K562 (cell line): ENCODE results near the gene SYNPR. TPM values are rescaled to one million over a fixed set of nuclear protein-coding genes. Genes with fewer than 3 reads are reported as not detected.

Experiments
- ATAC-seq: fragments of 200-7000 bp; cut with Tn5 transposase; 3 replicates; pipeline ENCODE4 v1.9.1; 2020; ENCODE audit warnings: moderate library complexity
- BruUV-seq: library from RNA; stranded (reverse); fragments of 400-500 nt; replicated peaks from 2 replicates; lab custom pipeline; 2021; lab: Mats Ljungman, UMichigan
- CTCF ChIA-PET: fragments of 300-600 bp; formaldehyde crosslinking; extraction: SDS; loops from one replicate; lab custom pipeline; 2021; ENCODE audit warnings: low intra/inter-chr PET ratio; lab: Yijun Ruan, JAX
- POLR2A ChIA-PET: fragments of 300-600, 350-650 bp; sonication (Branson Sonifier 250); formaldehyde crosslinking; extraction: SDS; loops from one replicate; lab custom pipeline; 2021; ENCODE audit warnings: antibody characterized with exemption, inconsistent platforms; lab: Yijun Ruan, JAX
- DNase-seq, 4 experiments: peaks; one replicate each; pipeline versions ENCODE4 v3.0.0 to v3.0.0-alpha.2; 2011 to 2018; ENCODE audit warnings: low spot score in 3 of 4, mixed read lengths in 3 of 4; ENCODE audit errors: extremely low read depth in 1 of 4
- FAIRE-seq: peaks from 2 replicates; lab custom pipeline; 2011; peaks lifted over from hg19 to GRCh38; lab: Jason Lieb, UNC
- H2AFZ ChIP-seq: 2 replicates; pipeline ENCODE4 v1.6.0; 2011; ENCODE audit warnings: low read depth, low read length, control low read depth, inconsistent platforms
- H3K27ac ChIP-seq: fragments of 200-600 bp; 3 replicates; pipeline ENCODE4 v1.8.0; 2011; ENCODE audit warnings: low read depth, mild to moderate bottlenecking, control low read depth, inconsistent platforms, low read length, moderate library complexity, mixed read lengths; ENCODE audit errors: extremely low read depth
- H3K27me3 ChIP-seq, 2 experiments: fragments of 300-600 bp in 1 of 2; 2 replicates in 1 of 2; 3 replicates in 1 of 2; pipeline versions ENCODE4 v1.6.0 to v1.8.0; 2011; ENCODE audit warnings: inconsistent platforms in 2 of 2, low read length in 2 of 2, mild to moderate bottlenecking in 1 of 2, mixed read lengths in 1 of 2, moderate library complexity in 1 of 2; ENCODE audit not compliant: control insufficient read depth in 2 of 2, insufficient read depth in 2 of 2
- H3K36me3 ChIP-seq: fragments of 300-600 bp; 3 replicates; pipeline ENCODE4 v1.8.0; 2011; ENCODE audit warnings: mild to moderate bottlenecking, low read length, inconsistent platforms; ENCODE audit not compliant: control insufficient read depth, insufficient read depth
- H3K4me1 ChIP-seq, 2 experiments: fragments of 200-600 bp in 1 of 2; replicated peaks in 1 of 2; 2 replicates in 1 of 2; 3 replicates in 1 of 2; pipeline versions ENCODE4 v1.5.1 to v1.8.0; 2011; ENCODE audit warnings: inconsistent platforms in 2 of 2, low read length in 2 of 2, mild to moderate bottlenecking in 1 of 2, mixed read lengths in 1 of 2, moderate library complexity in 1 of 2; ENCODE audit not compliant: control insufficient read depth in 2 of 2, insufficient read depth in 2 of 2
- H3K4me2 ChIP-seq: 2 replicates; pipeline ENCODE4 v1.6.1; 2011; ENCODE audit warnings: low read length, control low read depth, inconsistent platforms, mixed read lengths; ENCODE audit not compliant: insufficient read depth
- H3K4me3 ChIP-seq: fragments of 200-600 bp; sonication (generic), shearing (Covaris generic); 2 replicates; pipeline ENCODE4 v1.5.1; 2016; ENCODE audit warnings: control low read depth, inconsistent platforms
- H3K79me2 ChIP-seq: fragments of 200-600 bp; 3 replicates; pipeline ENCODE4 v1.8.0; 2011; ENCODE audit warnings: low read length, inconsistent platforms; ENCODE audit not compliant: control insufficient read depth, insufficient read depth
- H3K9ac ChIP-seq, 2 experiments: 2 replicates each; pipeline versions ENCODE4 v1.6.0 to v1.6.1; 2011; ENCODE audit warnings: low read depth in 2 of 2, low read length in 2 of 2, control low read depth in 1 of 2, inconsistent platforms in 1 of 2, mild to moderate bottlenecking in 1 of 2, mixed read lengths in 1 of 2; ENCODE audit not compliant: insufficient read depth in 1 of 2
- H3K9me1 ChIP-seq: one replicate; pipeline ENCODE4 v1.6.0; 2011; ENCODE audit warnings: inconsistent platforms, mild to moderate bottlenecking, low read length, moderate library complexity; ENCODE audit not compliant: control insufficient read depth, insufficient read depth
- H3K9me3 ChIP-seq: replicated peaks from 2 replicates; pipeline ENCODE4 v1.5.1; 2011; ENCODE audit warnings: low read depth, low read length, inconsistent platforms; ENCODE audit not compliant: control insufficient read depth, insufficient read depth
- H4K20me1 ChIP-seq: replicated peaks from 2 replicates; pipeline ENCODE4 v1.6.1; 2011; ENCODE audit warnings: low read length, inconsistent platforms, mixed read lengths; ENCODE audit not compliant: control insufficient read depth, insufficient read depth
- DIDO1 ChIP-seq: fragments of 450-650 bp; IDR thresholded peaks from 2 replicates; pipeline ENCODE4 v1.6.1; 2016; ENCODE audit warnings: low read depth, missing biosample characterization, missing genetic modification characterization
- E2F5 ChIP-seq: sonication (generic); formaldehyde crosslinking; IDR thresholded peaks from 2 replicates; pipeline ENCODE4 v1.8.0; 2022; ENCODE audit warnings: mild to moderate bottlenecking, missing genetic modification reagents
- HDAC8 ChIP-seq: fragments of 450-650 bp; IDR thresholded peaks from 2 replicates; pipeline ENCODE4 v1.6.1; 2016; ENCODE audit warnings: mild to moderate bottlenecking, missing genetic modification characterization, moderate library complexity, missing compliant biosample characterization
- HNRNPL ChIP-seq: fragments of 200-400 bp; formaldehyde crosslinking; IDR thresholded peaks from 2 replicates; pipeline ENCODE4 v1.6.1; 2017; ENCODE audit warnings: low read depth, mild to moderate bottlenecking, low read length
- ILK ChIP-seq: fragments of 450-650 bp; IDR thresholded peaks from 2 replicates; pipeline ENCODE4 v1.6.1; 2016; ENCODE audit warnings: missing genetic modification characterization, low read depth, mild to moderate bottlenecking, missing compliant biosample characterization, moderate library complexity, borderline replicate concordance
- KLF13 ChIP-seq: fragments of 450-650 bp; IDR thresholded peaks from 2 replicates; pipeline ENCODE4 v1.6.1; 2016; ENCODE audit warnings: missing genetic modification characterization, low read depth, mild to moderate bottlenecking, missing compliant biosample characterization, moderate library complexity, borderline replicate concordance
- MCM2 ChIP-seq: fragments of 450-650 bp; IDR thresholded peaks from 2 replicates; pipeline ENCODE4 v1.6.1; 2017; ENCODE audit warnings: low read depth, mild to moderate bottlenecking
- MXI1 ChIP-seq: IDR thresholded peaks from 2 replicates; pipeline ENCODE4 v1.6.1; 2011; ENCODE audit warnings: low read depth, mild to moderate bottlenecking, improper control_type of control experiment, low read length
- PTRF ChIP-seq: fragments of 450-650 bp; IDR thresholded peaks from 2 replicates; pipeline ENCODE4 v1.6.1; 2016; ENCODE audit warnings: mild to moderate bottlenecking, missing genetic modification characterization, missing compliant biosample characterization
- RUNX1 ChIP-seq: sonication (generic); IDR thresholded peaks from 2 replicates; pipeline ENCODE4 v1.6.1; 2016; ENCODE audit warnings: antibody characterized with exemption, low read depth
- SRSF7 ChIP-seq: fragments of 200-400 bp; formaldehyde crosslinking; optimal IDR thresholded peaks from 2 replicates; pipeline ENCODE3; 2017; ENCODE audit warnings: mild to moderate bottlenecking, low read depth, low read length
- TRIM24 ChIP-seq, 2 experiments: fragments of 450-650 bp; IDR thresholded peaks; 2 replicates each; pipeline ENCODE4 v1.6.1; 2016
- ZNF57 ChIP-seq: fragments of 450-650 bp; formaldehyde crosslinking; IDR thresholded peaks from 2 replicates; pipeline ENCODE4 v1.4.0; 2020; ENCODE audit warnings: mild to moderate bottlenecking, moderate library complexity
- ZNF584 ChIP-seq: fragments of 200-800 bp; sonication (Bioruptor generic); IDR thresholded peaks from 2 replicates; pipeline ENCODE4 v1.6.1; 2016; ENCODE audit warnings: low read depth, mild to moderate bottlenecking, missing genetic modification characterization, missing compliant biosample characterization
- ZNF586 ChIP-seq: fragments of 450-650 bp; formaldehyde crosslinking; conservative IDR thresholded peaks from 2 replicates; pipeline ENCODE4 v1.4.0; 2020; ENCODE audit warnings: mild to moderate bottlenecking, moderate library complexity
- ZNF778 ChIP-seq: fragments of 450-650 bp; formaldehyde crosslinking; IDR thresholded peaks from 2 replicates; pipeline ENCODE4 v1.4.0; 2020; ENCODE audit warnings: mild to moderate bottlenecking, moderate library complexity
- WGBS: fragments of 100-300 bp; shearing (Covaris generic); methylation state at CpG from one replicate; pipeline ENCODE4 v1.1.6; 2016; ENCODE audit warnings: low coverage, mixed read lengths; ENCODE audit not compliant: insufficient coverage; ENCODE audit errors: missing lambda C conversion rate; 5-methylcytosine and 5-hydroxymethylcytosine counted together
- in situ Hi-C: fragments of 300-500 bp; cut with MboI; formaldehyde crosslinking; loops from 4 replicates; pipeline ENCODE4 v1.15.0; 2018; ENCODE audit warnings: inconsistent platforms, mixed read lengths
- intact Hi-C: fragments of 100-400 bp; cut with micrococcal nuclease; formaldehyde crosslinking; loops from 2 replicates; pipeline ENCODE4 v1.14.2; 2022
- polyA plus RNA-seq, 8 experiments: library from polyadenylated mRNA; depleted of rRNA in 4 of 8; stranded (reverse) in 5 of 8; unstranded in 3 of 8; fragments of >200 nt; fragmentation: Nextera tagmentation in 2 of 8; fragmentation: Illumina TruSeq in 1 of 8; extraction: Ambion mirVana in 2 of 8; extraction: Trizol in 1 of 8; gene quantifications; 2 replicates each; pipeline versions ENCODE4 v1.2.1 to v1.2.3, GENCODE V29; 2011 to 2014; ENCODE audit warnings: inconsistent platforms in 1 of 8, missing spikeins in 1 of 8
- total RNA-seq, 7 experiments: library from RNA; depleted of rRNA in 6 of 7; stranded (reverse); fragments of >200 nt in 6 of 7; fragmentation: Illumina TruSeq in 2 of 7; extraction: Trizol in 2 of 7; gene quantifications; 2 replicates each; pipeline versions ENCODE4 v1.2.1 to v1.2.3, GENCODE V29; 2011 to 2021; ENCODE audit warnings: low replicate concordance in 1 of 7

The SYNPR gene
- total and polyA plus RNA-seq, 9 of the 15 experiments (the other 6 are each of a cell fraction or from before 2014, with no cell fraction given) = not detected

GRCh38 chr3:63639806-63640205 lies 361.7 kb downstream of the SYNPR start:
- no peak for FAIRE-seq
- Histone ChIP-seq H3K9ac (no peak overlapping the region), H3K36me3 (no peaks in the 10 kb centered on the region), H3K9me1 (no peaks in the 10 kb centered on the region), H3K79me2 (no peaks in the 10 kb centered on the region), H3K9me3 (no peaks in the 10 kb centered on the region), H4K20me1 (no peaks in the 10 kb centered on the region), H2AFZ (no peak overlapping the region), H3K4me3 (no peak overlapping the region), H3K4me1 (no peaks in the 10 kb centered on the region), H3K27ac (no peak overlapping the region), H3K27me3 (no peaks in the 10 kb centered on the region), H3K4me2 (no peak overlapping the region)
- TF ChIP-seq ZNF57 (CRISPR knock-in tag) = no peak
- no peak for TF ChIP-seq TRIM24 (IDR thresholded peaks at IDR 0.05)
- TF ChIP-seq ZNF778 (CRISPR knock-in tag) = no peak
- no peak for TF ChIP-seq PTRF (tag)
- no peak for TF ChIP-seq SRSF7
- no peak for TF ChIP-seq ZNF584
- no peak for TF ChIP-seq ZNF586 (CRISPR knock-in tag)
- TF ChIP-seq E2F5 = no peak
- TF ChIP-seq DIDO1 (tag) = no peak
- TF ChIP-seq KLF13 = no peak
- no peak for TF ChIP-seq ILK (tag)
- no peak for TF ChIP-seq MCM2
- no peak for TF ChIP-seq HNRNPL
- no peak for TF ChIP-seq MXI1
- TF ChIP-seq RUNX1 = no peak
- TF ChIP-seq HDAC8 (tag) = no peak
- no peak for DNase-seq
- ChIA-PET POLR2A (no interaction called here), CTCF (no interaction called here)
- WGBS = no CpG with 5 or more reads among the region's 2 CpGs
- in situ Hi-C loops = no loop called here
- ATAC-seq = no peak
- BruUV-seq = no TSS peak
- intact Hi-C loops = no loop called here
